A549 (cell line): ENCODE data around the gene ANKFN1. TPM values are rescaled to one million over a fixed set of nuclear protein-coding genes. Genes with fewer than 3 reads are reported as not detected.

Source experiments
- ATAC-seq, 2 experiments: fragments of 200-7000 bp in 1 of 2; fragments of >200 bp in 1 of 2; cut with Nextera tagmentation in 1 of 2; cut with Tn5 transposase in 1 of 2; 3 replicates each; pipeline versions ENCODE4 v1.8.0 to v1.9.1; 2018 to 2020; ENCODE audit warnings: mild to moderate bottlenecking in 1 of 2, moderate library complexity in 1 of 2
- CTCF ChIA-PET: fragments of 300-600 bp; sonication (Branson Sonifier 250); formaldehyde crosslinking; extraction: SDS; loops from one replicate; lab custom pipeline; 2021; ENCODE audit warnings: antibody characterized with exemption, inconsistent platforms; lab: Yijun Ruan, JAX
- POLR2A ChIA-PET: fragments of 350-600 bp; formaldehyde crosslinking; extraction: SDS; loops from one replicate; lab custom pipeline; 2021; ENCODE audit warnings: antibody characterized with exemption, inconsistent platforms; lab: Yijun Ruan, JAX
- DNase-seq, 2 experiments: peaks; one replicate each; pipeline versions ENCODE4 v3.0.0 to v3.0.0-alpha.2; 2011 to 2016; ENCODE audit warnings: low read depth in 1 of 2, low spot score in 1 of 2
- FAIRE-seq: peaks from 2 replicates; lab custom pipeline; 2011; peaks lifted over from hg19 to GRCh38; lab: Jason Lieb, UNC
- H3K27ac ChIP-seq, 2 experiments: fragments of >200 bp; sonication (Bioruptor Twin); formaldehyde crosslinking; 3 replicates each; pipeline ENCODE4 v1.5.1; 2016 to 2017
- H3K4me1 ChIP-seq: fragments of >200 bp; sonication (Bioruptor Twin); formaldehyde crosslinking; 3 replicates; pipeline ENCODE4 v1.6.1; 2016
- H3K4me2 ChIP-seq: fragments of >200 bp; sonication (Bioruptor Twin); formaldehyde crosslinking; 3 replicates; pipeline ENCODE4 v1.6.1; 2016
- H3K4me3 ChIP-seq: fragments of >200 bp; sonication (Bioruptor Twin); formaldehyde crosslinking; 3 replicates; pipeline ENCODE4 v1.5.1; 2016
- H3K9me3 ChIP-seq: fragments of >200 bp; sonication (Bioruptor Twin); formaldehyde crosslinking; 3 replicates; pipeline ENCODE4 v1.6.1; 2016
- CBX2 ChIP-seq: fragments of 200-600 bp; sonication (generic); IDR thresholded peaks from 2 replicates; pipeline ENCODE4 v1.6.1; 2016; ENCODE audit warnings: low read depth, mild to moderate bottlenecking, borderline replicate concordance
- CBX8 ChIP-seq: fragments of 200-600 bp; sonication (generic); IDR thresholded peaks from 2 replicates; pipeline ENCODE4 v1.6.1; 2016
- CHD4 ChIP-seq: fragments of 200-600 bp; sonication (generic); IDR thresholded peaks from 2 replicates; pipeline ENCODE4 v1.6.1; 2016; ENCODE audit warnings: antibody characterized with exemption, mild to moderate bottlenecking, borderline replicate concordance
- FOSB ChIP-seq: fragments of 250-450 bp; sonication (Bioruptor Pico); IDR thresholded peaks from 2 replicates; pipeline ENCODE4 v1.5.0; 2020; ENCODE audit warnings: mild to moderate bottlenecking, moderate library complexity
- HDAC2 ChIP-seq: fragments of 200-600 bp; sonication (generic); IDR thresholded peaks from 2 replicates; pipeline ENCODE4 v1.6.1; 2016
- HMGXB4 ChIP-seq: fragments of 250-450 bp; sonication (Bioruptor Pico); IDR thresholded peaks from 2 replicates; pipeline ENCODE4 v1.5.0; 2021; ENCODE audit warnings: mild to moderate bottlenecking, moderate library complexity, borderline replicate concordance
- HOXB5 ChIP-seq: fragments of 250-450 bp; sonication (Bioruptor Pico); IDR thresholded peaks from 2 replicates; pipeline ENCODE4 v1.5.0; 2020; ENCODE audit warnings: mild to moderate bottlenecking, moderate library complexity
- JUN ChIP-seq, 2 experiments: fragments of >200 bp; sonication (Bioruptor Twin); formaldehyde crosslinking; IDR thresholded peaks; 2 replicates in 1 of 2; 3 replicates in 1 of 2; pipeline ENCODE4 v1.6.1; 2016 to 2017
- MAFK ChIP-seq: fragments of 450-650 bp; IDR thresholded peaks from 2 replicates; pipeline ENCODE4 v1.6.1; 2014; ENCODE audit not compliant: partially characterized antibody
- MYC ChIP-seq: IDR thresholded peaks from 2 replicates; pipeline ENCODE4 v1.6.1; 2012; ENCODE audit warnings: mild to moderate bottlenecking, inconsistent platforms, low read length, improper control_type of control experiment, borderline replicate concordance
- NFE2L2 ChIP-seq: fragments of 150-350 bp; conservative IDR thresholded peaks from 2 replicates; pipeline ENCODE4 v1.6.1; 2014; ENCODE audit warnings: low read length
- NPAS2 ChIP-seq: fragments of 250-450 bp; sonication (Bioruptor Pico); IDR thresholded peaks from 2 replicates; pipeline ENCODE4 v1.8.0; 2022; ENCODE audit warnings: mild to moderate bottlenecking, moderate library complexity, borderline replicate concordance
- PBX3 ChIP-seq: IDR thresholded peaks from 2 replicates; pipeline ENCODE4 v1.6.1; 2012
- PHF8 ChIP-seq: fragments of 200-600 bp; sonication (generic); IDR thresholded peaks from 2 replicates; pipeline ENCODE4 v1.6.1; 2016; ENCODE audit warnings: low read depth, mild to moderate bottlenecking, antibody characterized with exemption, moderate library complexity, borderline replicate concordance
- POLR2AphosphoS2 ChIP-seq: conservative IDR thresholded peaks from 2 replicates; pipeline ENCODE4 v1.6.1; 2012; ENCODE audit warnings: low read length, improper control_type of control experiment, inconsistent platforms
- SMC3 ChIP-seq: fragments of >200 bp; sonication (Bioruptor Twin); formaldehyde crosslinking; IDR thresholded peaks from 3 replicates; pipeline ENCODE4 v1.6.1; 2018; ENCODE audit warnings: inconsistent platforms
- SREBF2 ChIP-seq: fragments of 450-650 bp; IDR thresholded peaks from 2 replicates; pipeline ENCODE4 v1.6.1; 2014; ENCODE audit warnings: mild to moderate bottlenecking, moderate library complexity
- TP53 ChIP-seq: fragments of 250-450 bp; sonication (Bioruptor Pico); IDR thresholded peaks from 2 replicates; pipeline ENCODE4 v1.5.0; 2021; ENCODE audit warnings: mild to moderate bottlenecking, moderate library complexity
- ZSCAN20 ChIP-seq: fragments of 250-450 bp; sonication (Bioruptor Pico); IDR thresholded peaks from 2 replicates; pipeline ENCODE4 v1.8.0; 2022; ENCODE audit warnings: mild to moderate bottlenecking, moderate library complexity
- WGBS: methylation state at CpG from one replicate; pipeline ENCODE4 v1.1.6; 2017; ENCODE audit errors: missing lambda C conversion rate; 5-methylcytosine and 5-hydroxymethylcytosine counted together
- polyA plus RNA-seq, 4 experiments: library from polyadenylated mRNA; depleted of rRNA in 3 of 4; stranded (reverse); fragments of >200 nt; fragmentation: RNase III in 1 of 4; extraction: RNeasy Plus Mini Kit Qiagen cat#74134 plus additional on column Dnase treatment in 1 of 4; gene quantifications; 2 replicates in 3 of 4; 3 replicates in 1 of 4; pipeline ENCODE4 v1.2.3, GENCODE V29; 2011 to 2017
- TF ChIP-seq, protein P1 (sequence below): IDR thresholded peaks from 2 replicates; pipeline ENCODE4 v1.6.1; 2012; ENCODE audit warnings: low read depth, borderline replicate concordance

The ANKFN1 gene
- polyA plus RNA-seq, 2 of the 4 experiments (the other 2 are of a cell fraction) = 0.37 TPM; not detected in 1

GRCh38 chr17:56324676-56325075 is 171.4 kb downstream of the ANKFN1 start (continued):
- TF ChIP-seq ZSCAN20 (no peak), PHF8 (no peak), NFE2L2 (no peak)

DNA sequence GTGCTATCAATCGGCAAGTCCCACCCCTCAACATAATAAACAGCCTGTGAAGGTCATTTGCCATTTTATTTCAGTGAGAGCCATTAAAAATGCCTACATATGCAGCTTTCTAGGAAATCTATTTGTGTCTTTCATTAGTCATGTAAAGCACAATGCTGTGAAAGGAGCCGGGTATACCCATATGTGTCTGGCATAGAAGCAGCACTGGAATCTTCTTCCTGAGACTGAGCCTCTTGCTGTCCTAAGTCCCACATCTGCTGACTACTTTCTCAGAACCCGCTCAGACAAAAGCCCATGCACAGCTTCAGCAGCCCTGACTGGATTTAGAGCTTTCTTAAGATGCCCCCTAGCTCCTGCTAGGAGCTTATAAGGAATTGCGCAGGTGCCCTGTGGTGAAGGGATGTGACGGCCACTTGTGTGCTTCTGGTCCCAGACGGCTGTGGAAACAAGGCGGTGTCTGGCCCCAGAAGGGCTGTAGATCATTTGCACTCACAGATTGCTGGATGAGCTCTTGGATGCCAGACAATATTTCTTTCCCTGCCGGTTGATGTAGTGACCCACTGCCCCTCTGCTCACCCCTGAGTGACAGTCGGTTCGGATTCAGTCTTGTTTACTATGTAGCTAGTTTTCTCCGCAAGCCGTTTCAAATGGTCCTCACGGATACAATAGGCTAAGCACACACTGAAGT is 172.2 kb downstream of the ANKFN1 start:
- POLR2A ChIA-PET = no interaction called here
- ATAC-seq = no peak
- CTCF ChIA-PET = interaction anchor here (0.5 to 1.5 kb wide), 4 partner anchors 9 to 686 kb away, joined by 3 to 4 read pairs (median 3); no protein-coding TSS in a partner anchor

GRCh38 chr17:56326001-56326359 is 172.7 kb downstream of the ANKFN1 start:
- POLR2A ChIA-PET = no interaction called here
- H3K4me3 ChIP-seq = no peak overlapping the region
- H3K9me3 ChIP-seq = no peaks in the 10 kb centered on the region
- H3K27ac ChIP-seq = no peak overlapping the region
- ATAC-seq = no peak
- 15% methylated on average over 5 of the region's 5 CpGs for WGBS
- no peak overlapping the region for H3K4me2 ChIP-seq
- H3K4me1 ChIP-seq = no peaks in the 10 kb centered on the region
- TF ChIP-seq HMGXB4 (CRISPR knock-in tag) = no peak
- TF ChIP-seq, protein P1, sequence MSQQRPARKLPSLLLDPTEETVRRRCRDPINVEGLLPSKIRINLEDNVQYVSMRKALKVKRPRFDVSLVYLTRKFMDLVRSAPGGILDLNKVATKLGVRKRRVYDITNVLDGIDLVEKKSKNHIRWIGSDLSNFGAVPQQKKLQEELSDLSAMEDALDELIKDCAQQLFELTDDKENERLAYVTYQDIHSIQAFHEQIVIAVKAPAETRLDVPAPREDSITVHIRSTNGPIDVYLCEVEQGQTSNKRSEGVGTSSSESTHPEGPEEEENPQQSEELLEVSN = no peak
- no peak for TF ChIP-seq NPAS2 (CRISPR knock-in tag)
- no peak for TF ChIP-seq HOXB5 (CRISPR knock-in tag)
- TF ChIP-seq HDAC2 = no peak
- TF ChIP-seq PHF8 = no peak
- TF ChIP-seq PBX3 = no peak
- no peak for TF ChIP-seq JUN (IDR thresholded peaks at IDR 0.05)
- TF ChIP-seq CHD4 = no peak
- TF ChIP-seq POLR2AphosphoS2 = no peak
- CTCF ChIA-PET = interaction anchor here (0.5 to 1.5 kb wide), 4 partner anchors 8 to 685 kb away, joined by 3 to 4 read pairs (median 3); no protein-coding TSS in a partner anchor
- FAIRE-seq = no peak
- DNase-seq = no peak

More for the DNA sequence above, 172.2 kb downstream of the ANKFN1 start:
- FAIRE-seq (no peak), DNase-seq (no peak)
- H3K4me1 ChIP-seq = no peaks in the 10 kb centered on the region
- H3K4me2 ChIP-seq = no peak overlapping the region
- TF ChIP-seq FOSB (no peak), SREBF2 (no peak), CBX2 (no peak), SMC3 (no peak), CBX8 (no peak), PHF8 (no peak), TP53 (CRISPR knock-in tag) (no peak), MYC (no peak), MAFK (no peak)
- H3K27ac ChIP-seq = no peak overlapping the region
- H3K9me3 ChIP-seq = no peaks in the 10 kb centered on the region
- 47% methylated on average over 13 of the region's 13 CpGs for WGBS
- H3K4me3 ChIP-seq = no peak overlapping the region
